ENCODE data around the gene CNTNAP2. TPM values are rescaled to one million over a fixed set of nuclear protein-coding genes. Genes with fewer than 3 reads are reported as not detected.

CNTNAP2 gene
- total and polyA plus RNA-seq, 8 donors, result 0.09 to 1.1 (median 0.38) TPM

DNA sequence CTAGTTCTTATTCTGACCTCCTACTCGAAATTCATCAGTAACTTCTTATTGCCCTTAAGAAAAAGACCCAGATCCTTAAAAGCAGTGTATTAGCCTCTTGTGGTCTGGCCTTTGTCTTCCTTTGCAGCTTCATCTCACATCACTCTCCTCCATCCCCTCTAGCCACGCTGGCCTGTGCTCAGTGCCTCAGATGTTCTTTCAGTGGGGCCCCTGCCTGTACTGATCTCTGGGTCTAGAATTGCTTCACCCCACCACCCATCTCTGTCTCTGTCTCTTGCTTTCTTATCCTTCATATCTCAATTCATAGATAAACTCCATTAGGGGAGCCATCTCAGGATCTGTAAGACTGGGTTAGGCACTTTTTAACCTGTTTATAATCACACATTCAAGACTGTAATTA lies 1295.5 kb downstream of the CNTNAP2 start:
- intact Hi-C loops (cut with DNase I), result no loop called here
- no peaks in the 10 kb centered on the region for H3K4me1 ChIP-seq
- no peaks in the 10 kb centered on the region for H3K9me3 ChIP-seq
- H3K36me3 ChIP-seq, result no peaks in the 10 kb centered on the region
- H3K4me3 ChIP-seq, result no peak overlapping the region
- TF ChIP-seq, protein P1, sequence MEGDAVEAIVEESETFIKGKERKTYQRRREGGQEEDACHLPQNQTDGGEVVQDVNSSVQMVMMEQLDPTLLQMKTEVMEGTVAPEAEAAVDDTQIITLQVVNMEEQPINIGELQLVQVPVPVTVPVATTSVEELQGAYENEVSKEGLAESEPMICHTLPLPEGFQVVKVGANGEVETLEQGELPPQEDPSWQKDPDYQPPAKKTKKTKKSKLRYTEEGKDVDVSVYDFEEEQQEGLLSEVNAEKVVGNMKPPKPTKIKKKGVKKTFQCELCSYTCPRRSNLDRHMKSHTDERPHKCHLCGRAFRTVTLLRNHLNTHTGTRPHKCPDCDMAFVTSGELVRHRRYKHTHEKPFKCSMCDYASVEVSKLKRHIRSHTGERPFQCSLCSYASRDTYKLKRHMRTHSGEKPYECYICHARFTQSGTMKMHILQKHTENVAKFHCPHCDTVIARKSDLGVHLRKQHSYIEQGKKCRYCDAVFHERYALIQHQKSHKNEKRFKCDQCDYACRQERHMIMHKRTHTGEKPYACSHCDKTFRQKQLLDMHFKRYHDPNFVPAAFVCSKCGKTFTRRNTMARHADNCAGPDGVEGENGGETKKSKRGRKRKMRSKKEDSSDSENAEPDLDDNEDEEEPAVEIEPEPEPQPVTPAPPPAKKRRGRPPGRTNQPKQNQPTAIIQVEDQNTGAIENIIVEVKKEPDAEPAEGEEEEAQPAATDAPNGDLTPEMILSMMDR (IDR thresholded peaks at IDR 0.05), result no peak
- no peak overlapping the region for H3K27ac ChIP-seq
- no peak for FAIRE-seq
- DNase-seq, result no peak
- WGBS, 2 donors, result 61 to 72% methylated on average over 2 of the region's 2 CpGs
- no peak for ATAC-seq
- H3K27me3 ChIP-seq, result no peaks in the 10 kb centered on the region

DNA sequence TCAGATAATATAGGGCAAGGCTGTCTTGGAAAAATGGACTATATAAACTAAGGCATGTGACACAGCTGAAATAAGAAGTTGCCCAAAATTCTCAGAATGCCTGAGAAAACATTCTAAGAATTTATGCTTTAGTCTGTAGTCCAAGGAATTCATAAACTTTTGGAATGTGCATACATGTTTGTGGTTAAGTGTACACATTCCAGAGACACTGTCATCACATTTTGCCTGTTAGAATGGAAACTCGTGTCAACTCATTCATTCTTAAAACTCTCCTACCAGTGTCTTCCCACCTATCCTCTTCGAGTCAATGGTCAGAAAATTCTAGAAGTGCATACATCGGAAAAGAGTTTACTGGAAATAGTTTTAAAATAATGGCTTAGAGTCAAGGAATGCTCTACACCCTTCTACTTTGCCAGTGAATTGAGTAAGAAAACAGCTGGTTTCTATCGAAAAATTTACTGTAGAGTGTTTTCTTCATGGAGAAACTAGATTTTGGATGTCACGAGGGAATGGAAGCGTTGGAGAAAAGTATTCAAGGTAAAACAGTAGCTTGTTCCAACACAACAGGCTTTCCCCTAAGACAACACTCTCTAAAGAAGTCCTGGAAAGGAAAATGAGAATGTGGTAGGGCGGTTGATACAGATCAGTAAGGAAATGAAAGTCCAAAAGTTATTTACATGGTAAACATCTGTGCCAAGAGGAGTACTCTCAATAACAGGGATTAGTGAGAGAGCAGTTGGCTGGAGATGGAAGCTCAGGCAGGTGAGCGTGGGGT lies 1296.4 kb downstream of the CNTNAP2 start:
- Histone ChIP-seq H3K27ac (no peak overlapping the region), H3K27me3 (no peaks in the 10 kb centered on the region), H3K4me3 (no peak overlapping the region), H3K9me3 (no peaks in the 10 kb centered on the region), H3K36me3 (no peaks in the 10 kb centered on the region), H3K4me1 (no peaks in the 10 kb centered on the region)
- TF ChIP-seq, protein P1 (IDR thresholded peaks at IDR 0.05), result no peak
- ATAC-seq, result no peak
- 60 to 62% methylated on average over 8 of the region's 8 CpGs for WGBS, 2 donors
- DNase-seq, result no peak
- FAIRE-seq, result no peak
- intact Hi-C loops (cut with DNase I), result no loop called here

DNA sequence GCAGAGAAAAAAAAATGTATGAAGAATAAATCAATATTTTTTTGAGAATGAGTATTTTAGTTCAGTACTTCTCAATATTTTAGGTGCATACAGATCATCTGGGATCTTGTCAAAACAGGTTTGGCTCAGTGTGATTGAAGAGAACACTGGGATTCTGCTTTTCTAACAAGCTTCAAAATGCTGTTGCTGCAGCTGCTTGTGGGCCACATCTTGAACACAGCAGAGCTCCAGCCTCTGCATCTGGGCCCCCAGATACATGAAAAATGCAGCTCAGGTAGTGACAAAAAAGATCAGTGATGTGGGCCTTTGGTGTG lies 1296.9 kb downstream of the CNTNAP2 start:
- FAIRE-seq (no peak), DNase-seq (no peak), ATAC-seq (no peak)
- intact Hi-C loops (cut with DNase I), result no loop called here
- Histone ChIP-seq H3K4me3 (no peak overlapping the region), H3K27ac (no peak overlapping the region), H3K36me3 (no peaks in the 10 kb centered on the region), H3K9me3 (no peaks in the 10 kb centered on the region), H3K4me1 (no peaks in the 10 kb centered on the region), H3K27me3 (no peaks in the 10 kb centered on the region)
- TF ChIP-seq, protein P1 (IDR thresholded peaks at IDR 0.05), result no peak

DNA sequence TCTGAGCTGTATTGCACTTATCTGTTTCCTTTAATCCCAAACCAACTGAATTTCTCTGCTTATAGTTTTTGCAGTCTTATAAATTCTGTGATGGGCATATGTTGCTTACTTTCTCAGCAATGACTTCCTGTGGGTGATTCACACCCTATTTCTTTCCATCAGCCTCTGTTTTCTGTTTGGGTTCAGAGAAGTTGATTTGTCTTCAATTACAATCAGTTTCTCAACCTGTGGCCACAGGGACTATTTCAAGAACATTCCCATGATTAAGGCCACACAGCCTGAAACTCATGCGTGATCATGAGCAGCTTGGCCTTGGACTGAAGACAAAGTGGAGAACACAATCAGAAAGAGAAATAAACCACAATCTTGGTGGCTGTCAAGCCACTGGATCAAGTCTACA lies 1299.4 kb downstream of the CNTNAP2 start:
- WGBS, 2 donors, result 43 to 51% methylated on average over 1 of the region's 1 CpG
- Histone ChIP-seq H3K27ac (no peak overlapping the region), H3K4me1 (no peaks in the 10 kb centered on the region), H3K4me3 (no peak overlapping the region), H3K36me3 (no peaks in the 10 kb centered on the region), H3K27me3 (no peaks in the 10 kb centered on the region), H3K9me3 (no peaks in the 10 kb centered on the region)
- TF ChIP-seq, protein P1 (IDR thresholded peaks at IDR 0.05), result no peak
- intact Hi-C loops (cut with DNase I), result no loop called here
- ATAC-seq (no peak), FAIRE-seq (no peak), DNase-seq (no peak)

DNA sequence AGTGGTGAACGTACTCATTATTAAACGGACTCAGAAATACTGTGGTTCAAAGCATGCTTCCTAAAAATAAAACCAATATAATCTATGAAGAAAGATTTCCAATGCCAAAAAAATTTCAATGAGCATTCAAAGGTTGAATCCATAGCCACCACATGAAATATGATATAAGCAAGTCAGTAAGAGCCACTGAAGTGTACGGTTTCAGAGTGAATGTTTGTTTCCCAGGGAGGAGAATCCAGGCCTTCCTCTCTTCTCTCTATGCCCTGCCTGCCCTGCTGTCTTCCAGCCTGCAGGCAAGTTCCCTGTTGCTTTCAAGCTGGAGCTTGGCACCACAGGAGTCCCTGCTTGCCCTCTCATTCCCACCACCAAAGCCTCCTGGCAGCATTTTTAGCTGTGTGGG lies 1302.4 kb downstream of the CNTNAP2 start:
- no peaks in the 10 kb centered on the region for H3K9me3 ChIP-seq
- ATAC-seq, result no peak
- FAIRE-seq, result no peak
- H3K27me3 ChIP-seq, result no peaks in the 10 kb centered on the region
- no peak for DNase-seq
- H3K27ac ChIP-seq, result no peak overlapping the region
- TF ChIP-seq, protein P1 (IDR thresholded peaks at IDR 0.05), result no peak
- 77 to 81% methylated on average over 3 of the region's 3 CpGs for WGBS, 2 donors
- no peaks in the 10 kb centered on the region for H3K4me1 ChIP-seq
- no peak overlapping the region for H3K4me3 ChIP-seq
- intact Hi-C loops (cut with DNase I), result no loop called here
- no peaks in the 10 kb centered on the region for H3K36me3 ChIP-seq
